Measurements from ENCODE around the gene SMAGP.
A peak's percentile ranks its signal among the peaks of the same experiment; 100 is the strongest.
"Not testable (repeated sequence)": the region's sequence is repeated elsewhere in the genome, so short reads cannot be mapped to it uniquely, and the experiment has no call there.

Gene SMAGP

GRCh38 chr12:51270067-51270950, at the start of gene SMAGP:
SMAGP (minus strand) TSS chr12:51270415; CDS start chr12:51269278, 1,137 bp downstream.
- peak; percentile 40 to 41 for DNase-seq
- no peak for TF ChIP-seq GATA1 (IDR thresholded peaks at IDR 0.05; ENCODE audit: low read depth, low read length)
- no peak for TF ChIP-seq POLR2A (IDR thresholded peaks at IDR 0.05; ENCODE audit: low read length)

GRCh38 chr12:51318846-51319599, 48.8 kb upstream of the SMAGP start:
- peak; percentile 26 to 56 for DNase-seq
- TF ChIP-seq POLR2A (IDR thresholded peaks at IDR 0.05; ENCODE audit: low read length) (no peak), GATA1 (IDR thresholded peaks at IDR 0.05; ENCODE audit: low read depth, low read length) (no peak)

GRCh38 chr12:51318057-51318806, 48.0 kb upstream of the SMAGP start:
- DNase-seq, result peak; percentile 26 to 65

GRCh38 chr12:51311389-51311788, 41.2 kb upstream of the SMAGP start:
- TF ChIP-seq POLR2A (IDR thresholded peaks at IDR 0.05; ENCODE audit: low read length) (no peak), GATA1 (IDR thresholded peaks at IDR 0.05; ENCODE audit: low read depth, low read length) (no peak)
- no peak for DNase-seq

- TF ChIP-seq POLR2A (IDR thresholded peaks at IDR 0.05; ENCODE audit: low read length), result no peak
- TF ChIP-seq GATA1 (IDR thresholded peaks at IDR 0.05; ENCODE audit: low read depth, low read length), result no peak
- DNase-seq, result no peak
These were observed 37.7 kb upstream of the SMAGP start for GRCh38 chr12:51307655-51308593.

GRCh38 chr12:51306507-51306906, 36.3 kb upstream of the SMAGP start:
- TF ChIP-seq POLR2A (IDR thresholded peaks at IDR 0.05; ENCODE audit: low read length), result no peak
- no peak for TF ChIP-seq GATA1 (IDR thresholded peaks at IDR 0.05; ENCODE audit: low read depth, low read length)
- no peak for DNase-seq

GRCh38 chr12:51300768-51301167, 30.6 kb upstream of the SMAGP start:
- not testable (repeated sequence) for DNase-seq

GRCh38 chr12:51295651-51296050, 25.4 kb upstream of the SMAGP start:
- TF ChIP-seq POLR2A (IDR thresholded peaks at IDR 0.05; ENCODE audit: low read length), result no peak
- TF ChIP-seq GATA1 (IDR thresholded peaks at IDR 0.05; ENCODE audit: low read depth, low read length), result no peak
- DNase-seq, result no peak

- not testable (repeated sequence) for DNase-seq
These were observed 23.9 kb upstream of the SMAGP start for GRCh38 chr12:51294097-51294496.

- TF ChIP-seq GATA1 (IDR thresholded peaks at IDR 0.05; ENCODE audit: low read depth, low read length) (no peak), POLR2A (IDR thresholded peaks at IDR 0.05; ENCODE audit: low read length) (no peak)
These were observed 23.5 kb upstream of the SMAGP start for GRCh38 chr12:51293696-51294095.

GRCh38 chr12:51291603-51292513, 21.6 kb upstream of the SMAGP start:
- not testable (repeated sequence) for DNase-seq

More at GRCh38 chr12:51293696-51294095, 23.5 kb upstream of the SMAGP start:
- no peak for DNase-seq

GRCh38 chr12:51285843-51286242, 15.6 kb upstream of the SMAGP start:
- no peak for DNase-seq
- no peak for TF ChIP-seq GATA1 (IDR thresholded peaks at IDR 0.05; ENCODE audit: low read depth, low read length)
- TF ChIP-seq POLR2A (IDR thresholded peaks at IDR 0.05; ENCODE audit: low read length), result no peak
